ENCODE data around the gene LCLAT1.

GRCh38 chr2:30628341-30628740, 181.3 kb downstream of the LCLAT1 start:
- no peak for TF ChIP-seq POLR2A (IDR thresholded peaks at IDR 0.05; ENCODE audit: low read depth, low read length)
- no peak for TF ChIP-seq CTCF (conservative IDR thresholded peaks at IDR 0.05; ENCODE audit: low read depth, low read length)
- TF ChIP-seq USF2 (IDR thresholded peaks at IDR 0.05; ENCODE audit: low read depth, low read length) = no peak
- no peak for TF ChIP-seq MXI1 (IDR thresholded peaks at IDR 0.05; ENCODE audit: borderline replicate concordance, low read depth, low read length)
- TF ChIP-seq NFE2L2 (IDR thresholded peaks at IDR 0.05; ENCODE audit: low read depth, low read length) = no peak
- no peak for TF ChIP-seq CHD1 (IDR thresholded peaks at IDR 0.05; ENCODE audit: low read depth, low read length)
- no peak for TF ChIP-seq FOS (IDR thresholded peaks at IDR 0.05; ENCODE audit: low read depth, low read length)
- no peak for TF ChIP-seq BHLHE40 (IDR thresholded peaks at IDR 0.05; ENCODE audit: low read depth, low read length)
- TF ChIP-seq RCOR1 (IDR thresholded peaks at IDR 0.05; ENCODE audit: insufficient replicate concordance, low read length) = no peak
- TF ChIP-seq RAD21 (IDR thresholded peaks at IDR 0.05; ENCODE audit: low read length) = no peak
